IMR-90 (cell line): ENCODE measurements around the gene UPK3A. TPM values are rescaled to one million over a fixed set of nuclear protein-coding genes. Genes with fewer than 3 reads are reported as not detected.

Experiments used
- ATAC-seq: fragments of 200-7000 bp; cut with Tn5 transposase; 2 replicates; pipeline ENCODE4 v1.9.1; 2020; ENCODE audit warnings: low read depth, mild to moderate bottlenecking, moderate library complexity
- BruUV-seq: library from RNA; stranded (reverse); fragments of 400-500 nt; replicated peaks from 2 replicates; lab custom pipeline; 2021; lab: Mats Ljungman, UMichigan
- CTCF ChIA-PET: fragments of 300-600 bp; formaldehyde crosslinking; extraction: SDS; loops from one replicate; lab custom pipeline; 2021; ENCODE audit warnings: antibody characterized with exemption; lab: Yijun Ruan, JAX
- POLR2A ChIA-PET: fragments of 300-600 bp; sonication (Branson Sonifier 250); formaldehyde crosslinking; loops from one replicate; lab custom pipeline; 2022; ENCODE audit warnings: antibody characterized with exemption; ENCODE audit not compliant: unreplicated experiment; lab: Charles Lee
- DNase-seq: peaks from one replicate; pipeline ENCODE4 v3.0.0; 2013
- H2AFZ ChIP-seq: replicated peaks from 2 replicates; pipeline ENCODE3; 2013; ENCODE audit warnings: low read length, mild to moderate bottlenecking; ENCODE audit not compliant: poor library complexity
- H2AK5ac ChIP-seq: 2 replicates; pipeline ENCODE4 v1.6.1; 2013; ENCODE audit warnings: low read depth, low read length, inconsistent platforms
- H2AK9ac ChIP-seq: replicated peaks from 2 replicates; pipeline ENCODE3; 2013; ENCODE audit warnings: mild to moderate bottlenecking, low read depth, low read length, moderate library complexity; ENCODE audit not compliant: poor library complexity
- H2BK120ac ChIP-seq: 2 replicates; pipeline ENCODE4 v1.6.1; 2013; ENCODE audit warnings: low read depth, low read length, inconsistent platforms
- H2BK15ac ChIP-seq: 3 replicates; pipeline ENCODE4 v1.6.1; 2013; ENCODE audit warnings: low read depth, low read length, inconsistent platforms
- H2BK20ac ChIP-seq: 2 replicates; pipeline ENCODE4 v1.6.1; 2013; ENCODE audit warnings: low read depth, mild to moderate bottlenecking, inconsistent platforms, low read length, moderate library complexity
- H2BK5ac ChIP-seq: 2 replicates; pipeline ENCODE4 v1.6.1; 2013; ENCODE audit warnings: mild to moderate bottlenecking, low read depth, low read length, inconsistent platforms; ENCODE audit not compliant: poor library complexity, severe bottlenecking
- H3K14ac ChIP-seq: replicated peaks from 2 replicates; pipeline ENCODE4 v1.6.1; 2013; ENCODE audit warnings: low read depth, low read length, inconsistent platforms
- H3K18ac ChIP-seq: 2 replicates; pipeline ENCODE4 v1.6.1; 2013; ENCODE audit warnings: low read depth, low read length, control low read depth
- H3K23ac ChIP-seq: 2 replicates; pipeline ENCODE4 v1.6.1; 2013; ENCODE audit warnings: low read depth, low read length, inconsistent platforms
- H3K27ac ChIP-seq: 2 replicates; pipeline ENCODE4 v1.5.1; 2013; ENCODE audit warnings: mild to moderate bottlenecking, control low read depth, low read length; ENCODE audit not compliant: insufficient read depth
- H3K27me3 ChIP-seq: 2 replicates; pipeline ENCODE4 v1.6.1; 2013; ENCODE audit warnings: low read length; ENCODE audit not compliant: control insufficient read depth, insufficient read depth
- H3K36me3 ChIP-seq: 2 replicates; pipeline ENCODE4 v1.6.1; 2013; ENCODE audit warnings: low read length, mixed read lengths; ENCODE audit not compliant: control insufficient read depth, insufficient read depth
- H3K4ac ChIP-seq: 2 replicates; pipeline ENCODE4 v1.6.1; 2013; ENCODE audit warnings: low read depth, low read length, inconsistent platforms
- H3K4me1 ChIP-seq: 2 replicates; pipeline ENCODE4 v1.6.1; 2013; ENCODE audit warnings: low read length, mixed read lengths; ENCODE audit not compliant: control insufficient read depth, insufficient read depth
- H3K4me2 ChIP-seq: 2 replicates; pipeline ENCODE4 v1.6.1; 2013; ENCODE audit warnings: low read depth, mild to moderate bottlenecking, control low read depth, low read length, moderate library complexity
- H3K4me3 ChIP-seq: 2 replicates; pipeline ENCODE4 v1.5.1; 2013; ENCODE audit warnings: low read depth, mild to moderate bottlenecking, control low read depth, low read length, moderate library complexity; ENCODE audit not compliant: insufficient read depth
- H3K56ac ChIP-seq: 2 replicates; pipeline ENCODE4 v1.6.1; 2013; ENCODE audit warnings: low read length, inconsistent platforms; ENCODE audit not compliant: insufficient read depth; ENCODE audit errors: extremely low read depth
- H3K79me1 ChIP-seq, 2 experiments: 2 replicates each; pipeline ENCODE4 v1.6.1; 2013; ENCODE audit warnings: low read length in 2 of 2, inconsistent platforms in 1 of 2, low read depth in 1 of 2
- H3K9ac ChIP-seq: 2 replicates; pipeline ENCODE4 v1.6.1; 2013; ENCODE audit warnings: low read depth, low read length, control low read depth
- H3K9me1 ChIP-seq: 2 replicates; pipeline ENCODE4 v1.6.1; 2013; ENCODE audit warnings: low read length, inconsistent platforms; ENCODE audit not compliant: insufficient read depth
- H3K9me3 ChIP-seq: 2 replicates; pipeline ENCODE4 v1.6.1; 2013; ENCODE audit warnings: low read length; ENCODE audit not compliant: control insufficient read depth, insufficient read depth
- H4K20me1 ChIP-seq: 2 replicates; pipeline ENCODE4 v1.6.1; 2013; ENCODE audit warnings: low read length, inconsistent platforms; ENCODE audit not compliant: insufficient read depth
- H4K5ac ChIP-seq: 2 replicates; pipeline ENCODE4 v1.6.1; 2013; ENCODE audit warnings: mild to moderate bottlenecking, low read depth, low read length, control low read depth
- H4K8ac ChIP-seq, 2 experiments: 2 replicates each; pipeline ENCODE4 v1.6.1; 2013; ENCODE audit warnings: low read depth in 2 of 2, low read length in 2 of 2, control low read depth in 1 of 2, inconsistent platforms in 1 of 2
- H4K91ac ChIP-seq: 2 replicates; pipeline ENCODE4 v1.6.1; 2013; ENCODE audit warnings: low read depth, low read length, inconsistent platforms; ENCODE audit not compliant: insufficient read depth
- BHLHE40 ChIP-seq: fragments of 150-350 bp; IDR thresholded peaks from 2 replicates; pipeline ENCODE4 v1.6.1; 2016; ENCODE audit warnings: mild to moderate bottlenecking, low read depth, low read length
- CEBPB ChIP-seq: IDR thresholded peaks from 2 replicates; pipeline ENCODE4 v1.6.1; 2012; ENCODE audit warnings: low read depth, low read length, improper control_type of control experiment
- CHD1 ChIP-seq: IDR thresholded peaks from 2 replicates; pipeline ENCODE4 v1.6.1; 2012; ENCODE audit warnings: low read depth, low read length, improper control_type of control experiment
- CTCF ChIP-seq: conservative IDR thresholded peaks from 2 replicates; pipeline ENCODE4 v1.5.1; 2012; ENCODE audit warnings: mild to moderate bottlenecking, low read depth, low read length, improper control_type of control experiment
- ELK1 ChIP-seq: fragments of 150-350 bp; IDR thresholded peaks from 2 replicates; pipeline ENCODE4 v1.6.1; 2016; ENCODE audit warnings: low read depth, mild to moderate bottlenecking, low read length, moderate library complexity, borderline replicate concordance
- FOS ChIP-seq: fragments of 150-350 bp; IDR thresholded peaks from 2 replicates; pipeline ENCODE4 v1.6.1; 2016; ENCODE audit warnings: low read depth, low read length
- MAFK ChIP-seq: IDR thresholded peaks from 2 replicates; pipeline ENCODE4 v1.6.1; 2012; ENCODE audit warnings: low read depth, low read length, improper control_type of control experiment
- MAZ ChIP-seq: IDR thresholded peaks from 2 replicates; pipeline ENCODE4 v1.6.1; 2012; ENCODE audit warnings: low read depth, mild to moderate bottlenecking, low read length, improper control_type of control experiment, moderate library complexity, borderline replicate concordance
- MXI1 ChIP-seq: IDR thresholded peaks from 2 replicates; pipeline ENCODE4 v1.6.1; 2012; ENCODE audit warnings: low read depth, mild to moderate bottlenecking, low read length, moderate library complexity, borderline replicate concordance
- NFE2L2 ChIP-seq: fragments of 150-350 bp; IDR thresholded peaks from 2 replicates; pipeline ENCODE4 v1.6.1; 2016; ENCODE audit warnings: low read depth, mild to moderate bottlenecking, low read length
- POLR2A ChIP-seq: IDR thresholded peaks from 2 replicates; pipeline ENCODE4 v1.6.1; 2012; ENCODE audit warnings: mild to moderate bottlenecking, low read depth, low read length
- RAD21 ChIP-seq: IDR thresholded peaks from 2 replicates; pipeline ENCODE4 v1.6.1; 2012; ENCODE audit warnings: low read length, improper control_type of control experiment
- RCOR1 ChIP-seq: IDR thresholded peaks from 2 replicates; pipeline ENCODE4 v1.6.1; 2012; ENCODE audit warnings: mild to moderate bottlenecking, low read length, improper control_type of control experiment; ENCODE audit not compliant: insufficient replicate concordance
- RFX5 ChIP-seq: IDR thresholded peaks from 2 replicates; pipeline ENCODE4 v1.8.0; 2012; ENCODE audit warnings: low read depth, mild to moderate bottlenecking, low read length, moderate library complexity
- SMC3 ChIP-seq: fragments of 150-350 bp; IDR thresholded peaks from 2 replicates; pipeline ENCODE4 v1.6.1; 2016; ENCODE audit warnings: low read depth, mild to moderate bottlenecking, antibody characterized with exemption, low read length, moderate library complexity
- USF2 ChIP-seq: fragments of 150-350 bp; IDR thresholded peaks from 2 replicates; pipeline ENCODE4 v1.6.1; 2017; ENCODE audit warnings: mild to moderate bottlenecking, antibody characterized with exemption, low read length, low read depth
- WGBS, 2 experiments: methylation state at CpG; one replicate each; pipeline versions ENCODE4 v1.1.5 to v1.1.7; 2013; ENCODE audit warnings: missing lambda C conversion rate in 2 of 2; ENCODE audit not compliant: insufficient read length in 1 of 2; ENCODE audit errors: extremely low coverage in 2 of 2; 5-methylcytosine and 5-hydroxymethylcytosine counted together
- dilution Hi-C: fragments of 300-500 bp; cut with HindIII; formaldehyde crosslinking; loops from one replicate; pipeline ENCODE4 v1.14.3; 2018; ENCODE audit warnings: low sequenced_read_pairs; ENCODE audit not compliant: unreplicated experiment
- in situ Hi-C: fragments of 300-500 bp; cut with MboI; formaldehyde crosslinking; loops from 3 replicates; pipeline ENCODE4 v1.14.3; 2019; ENCODE audit warnings: low sequenced_read_pairs, inconsistent platforms, mixed read lengths
- intact Hi-C: fragments of 100-400 bp; cut with micrococcal nuclease; formaldehyde crosslinking; loops from 2 replicates; pipeline ENCODE4 v1.10.0; 2022
- polyA plus RNA-seq, 3 experiments: library from polyadenylated mRNA; depleted of rRNA; stranded (reverse); fragments of >200 nt; gene quantifications; 2 replicates each; pipeline ENCODE4 v1.2.3, GENCODE V29; 2012; ENCODE audit warnings: low replicate concordance in 1 of 3
- total RNA-seq: library from RNA; depleted of rRNA; stranded (reverse); fragments of >200 nt; gene quantifications from 2 replicates; pipeline ENCODE4 v1.2.3, GENCODE V29; 2012

Gene UPK3A
- total and polyA plus RNA-seq, 2 of the 4 experiments (the other 2 are of a cell fraction): not detected

- H3K9ac ChIP-seq: no peak overlapping the region
- H3K9me1 ChIP-seq: no peaks in the 10 kb centered on the region
- intact Hi-C loops (no loop called here), dilution Hi-C loops (no loop called here), in situ Hi-C loops (no loop called here)
- no peak overlapping the region for H2AFZ ChIP-seq
- H2AK9ac ChIP-seq: no peak overlapping the region
- H2AK5ac ChIP-seq: no peak overlapping the region
- no TSS peak for BruUV-seq
- H3K18ac ChIP-seq: no peak overlapping the region
- no peaks in the 10 kb centered on the region for H3K27me3 ChIP-seq
- H3K9me3 ChIP-seq: no peaks in the 10 kb centered on the region
- no peak overlapping the region for H2BK20ac ChIP-seq
- no peak overlapping the region for H2BK15ac ChIP-seq
- no peak overlapping the region for H4K8ac ChIP-seq
- no peak overlapping the region for H3K4me3 ChIP-seq
- no peak overlapping the region for H4K5ac ChIP-seq
- no peaks in the 10 kb centered on the region for H4K20me1 ChIP-seq
- H2BK5ac ChIP-seq: no peak overlapping the region
- no peak overlapping the region for H2BK120ac ChIP-seq
- WGBS, 2 experiments: no CpG with 5 or more reads among the region's 5 CpGs
- peaks cover 54% of the 10 kb centered on the region for H3K36me3 ChIP-seq
- peaks cover 0 to 8% of the 10 kb centered on the region in 2 experiments; a peak in 1 of 4 replicates for H3K79me1 ChIP-seq
- no peak for ATAC-seq
- H3K56ac ChIP-seq: no peak overlapping the region
- POLR2A ChIA-PET: interaction anchor here (0.6 kb wide), 1 partner anchor 35 kb away, joined by 3 read pairs; no protein-coding TSS in a partner anchor
- H3K4me1 ChIP-seq: peaks cover 2% of the 10 kb centered on the region; the same call in 1 of the 2 replicates
- no peak overlapping the region for H3K23ac ChIP-seq
- no peak overlapping the region for H3K27ac ChIP-seq
- H4K91ac ChIP-seq: no peak overlapping the region
- H3K4ac ChIP-seq: no peak overlapping the region
- no peak for DNase-seq
- H3K14ac ChIP-seq: no peak overlapping the region
- no peak overlapping the region for H3K4me2 ChIP-seq
- CTCF ChIA-PET: no interaction called here
- TF ChIP-seq RCOR1: no peak
- no peak for TF ChIP-seq BHLHE40
- no peak for TF ChIP-seq USF2
- TF ChIP-seq FOS: no peak
- no peak for TF ChIP-seq CHD1
- TF ChIP-seq ELK1: no peak
- no peak for TF ChIP-seq MAFK
- no peak for TF ChIP-seq NFE2L2
- TF ChIP-seq POLR2A: no peak
- TF ChIP-seq CEBPB: no peak
- no peak for TF ChIP-seq MXI1
- no peak for TF ChIP-seq MAZ
- no peak for TF ChIP-seq RFX5
- TF ChIP-seq RAD21: no peak
- no peak for TF ChIP-seq CTCF
- TF ChIP-seq SMC3: no peak
These were observed 49.3 kb downstream of the UPK3A start for GRCh38 chr22:45334068-45334467.
